Measurements from ENCODE around the gene KRT34. TPM values are rescaled to one million over a fixed set of nuclear protein-coding genes. Genes with fewer than 3 reads are reported as not detected.
A peak's percentile ranks its signal among the peaks of the same experiment; 100 is the strongest.
"Not testable (repeated sequence)": the region's sequence is repeated elsewhere in the genome, so short reads cannot be mapped to it uniquely, and the experiment has no call there.

Gene KRT34
- total and polyA plus RNA-seq, 2 experiments from 2014 or later, result 0.20 TPM; not detected in 1

DNA sequence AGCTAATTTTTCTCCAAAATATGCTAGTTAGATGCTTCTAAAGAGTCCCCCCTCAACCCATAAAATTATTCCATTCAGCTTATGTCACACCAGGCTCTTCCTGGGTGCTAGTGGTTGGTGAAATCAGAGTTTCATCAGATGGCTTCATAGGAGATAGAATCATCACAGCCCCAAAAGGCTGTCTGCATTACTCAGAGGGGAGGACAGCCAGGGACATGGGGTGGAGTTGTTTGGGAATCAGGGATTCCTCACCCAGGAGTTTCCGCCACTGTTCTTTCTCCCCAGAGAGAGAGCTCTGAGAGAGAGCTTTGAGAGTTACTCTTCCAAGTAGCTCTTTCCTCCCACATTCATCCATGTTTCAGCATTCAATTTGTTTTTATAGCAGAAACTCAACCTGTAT, 288 bp upstream of the KRT34 start:
- Histone ChIP-seq H3K9me2 (replicated peaks; ENCODE audit: insufficient read depth) (no peaks in the 10 kb centered on the region), H3K79me2 (no peaks in the 10 kb centered on the region), H3K9me3 (ENCODE audit: low read depth) (no peaks in the 10 kb centered on the region), H3K27ac (no peak overlapping the region), H3K4me2 (no peak overlapping the region), H3K4me3 (no peak overlapping the region), H3K4me1 (ENCODE audit: insufficient read depth) (no peaks in the 10 kb centered on the region), H2AFZ (no peak overlapping the region), H4K20me1 (ENCODE audit: insufficient read depth, poor library complexity, severe bottlenecking) (no peaks in the 10 kb centered on the region), H3K27me3 (no peaks in the 10 kb centered on the region), H3K36me3 (replicated peaks; ENCODE audit: insufficient read depth, low read depth) (no peaks in the 10 kb centered on the region)
- TF ChIP-seq, protein P1, sequence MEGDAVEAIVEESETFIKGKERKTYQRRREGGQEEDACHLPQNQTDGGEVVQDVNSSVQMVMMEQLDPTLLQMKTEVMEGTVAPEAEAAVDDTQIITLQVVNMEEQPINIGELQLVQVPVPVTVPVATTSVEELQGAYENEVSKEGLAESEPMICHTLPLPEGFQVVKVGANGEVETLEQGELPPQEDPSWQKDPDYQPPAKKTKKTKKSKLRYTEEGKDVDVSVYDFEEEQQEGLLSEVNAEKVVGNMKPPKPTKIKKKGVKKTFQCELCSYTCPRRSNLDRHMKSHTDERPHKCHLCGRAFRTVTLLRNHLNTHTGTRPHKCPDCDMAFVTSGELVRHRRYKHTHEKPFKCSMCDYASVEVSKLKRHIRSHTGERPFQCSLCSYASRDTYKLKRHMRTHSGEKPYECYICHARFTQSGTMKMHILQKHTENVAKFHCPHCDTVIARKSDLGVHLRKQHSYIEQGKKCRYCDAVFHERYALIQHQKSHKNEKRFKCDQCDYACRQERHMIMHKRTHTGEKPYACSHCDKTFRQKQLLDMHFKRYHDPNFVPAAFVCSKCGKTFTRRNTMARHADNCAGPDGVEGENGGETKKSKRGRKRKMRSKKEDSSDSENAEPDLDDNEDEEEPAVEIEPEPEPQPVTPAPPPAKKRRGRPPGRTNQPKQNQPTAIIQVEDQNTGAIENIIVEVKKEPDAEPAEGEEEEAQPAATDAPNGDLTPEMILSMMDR (IDR thresholded peaks at IDR 0.05; ENCODE audit: poor library complexity), result no peak
- TF ChIP-seq EZH2phosphoT487 (IDR thresholded peaks at IDR 0.05; ENCODE audit: low read depth, severe bottlenecking, unreplicated experiment), result no peak
- TF ChIP-seq EZH2 (IDR thresholded peaks at IDR 0.05; ENCODE audit: borderline replicate concordance), result no peak
- no peak for DNase-seq (ENCODE audit: low spot score)
- WGBS (ENCODE audit: low lambda C conversion rate, missing lambda C conversion rate), result 96% methylated on average over 1 of the region's 1 CpG

DNA sequence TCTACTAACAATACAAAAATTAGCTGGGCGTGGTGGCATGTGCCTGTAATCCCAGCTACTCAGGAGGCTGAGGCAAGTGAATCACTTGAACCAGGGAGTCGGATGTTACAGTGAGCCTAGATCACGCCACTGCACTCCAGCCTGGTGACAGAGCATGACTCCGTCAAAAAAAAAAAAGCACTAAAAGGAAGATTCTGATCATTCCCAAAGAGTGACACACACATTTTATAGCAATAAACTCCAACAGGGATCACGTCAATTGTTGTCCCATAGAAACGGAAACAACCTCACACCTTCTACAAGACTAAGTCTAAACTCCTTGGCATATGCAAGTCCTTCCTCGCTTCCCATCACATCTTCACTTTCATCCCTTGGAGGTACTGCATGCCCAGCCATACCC, 2.0 kb downstream of the KRT34 start:
- 84% methylated on average over 7 of the region's 7 CpGs for WGBS (ENCODE audit: low lambda C conversion rate, missing lambda C conversion rate)
- not testable (repeated sequence) for H3K4me3 ChIP-seq; H3K27ac ChIP-seq; H3K9me3 ChIP-seq (ENCODE audit: low read depth); H3K4me1 ChIP-seq (ENCODE audit: insufficient read depth); DNase-seq (ENCODE audit: low spot score); H3K79me2 ChIP-seq; H3K36me3 ChIP-seq (replicated peaks; ENCODE audit: insufficient read depth, low read depth); H3K27me3 ChIP-seq; H3K9me2 ChIP-seq (replicated peaks; ENCODE audit: insufficient read depth); H3K4me2 ChIP-seq; H4K20me1 ChIP-seq (ENCODE audit: insufficient read depth, poor library complexity, severe bottlenecking); H2AFZ ChIP-seq

DNA sequence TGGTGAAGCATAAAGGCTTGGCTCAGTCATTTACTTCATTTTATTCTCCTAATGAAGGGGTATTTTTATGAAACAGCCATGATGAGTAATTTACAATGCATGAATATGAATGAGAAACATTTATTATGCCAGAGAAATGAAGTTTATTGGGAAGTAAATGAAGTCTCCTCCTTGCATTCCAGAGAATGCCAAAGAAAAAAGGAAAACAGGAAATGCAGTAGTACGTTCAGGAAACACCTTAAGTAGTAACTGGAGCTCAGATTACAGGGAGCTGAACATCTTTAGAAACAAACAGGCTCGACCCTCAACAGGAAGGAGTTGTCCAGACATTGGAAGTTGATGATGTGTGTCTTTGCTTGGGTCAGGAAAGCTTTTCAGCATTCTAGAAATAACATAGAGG, 4.6 kb downstream of the KRT34 start:
- TF ChIP-seq, protein P1 (IDR thresholded peaks at IDR 0.05; ENCODE audit: poor library complexity), result no peak
- TF ChIP-seq EZH2 (IDR thresholded peaks at IDR 0.05; ENCODE audit: borderline replicate concordance) (no peak), EZH2phosphoT487 (IDR thresholded peaks at IDR 0.05; ENCODE audit: low read depth, severe bottlenecking, unreplicated experiment) (no peak)
- H3K27ac ChIP-seq, result no peak overlapping the region
- no peak overlapping the region for H3K4me2 ChIP-seq
- no peaks in the 10 kb centered on the region for H3K9me3 ChIP-seq (ENCODE audit: low read depth)
- H3K27me3 ChIP-seq, result no peaks in the 10 kb centered on the region
- H3K36me3 ChIP-seq (replicated peaks; ENCODE audit: insufficient read depth, low read depth), result no peaks in the 10 kb centered on the region
- no peak overlapping the region for H3K4me3 ChIP-seq
- H3K9me2 ChIP-seq (replicated peaks; ENCODE audit: insufficient read depth), result no peaks in the 10 kb centered on the region
- peak overlapping the region; percentile 4 for H2AFZ ChIP-seq
- DNase-seq (ENCODE audit: low spot score), result no peak
- H3K4me1 ChIP-seq (ENCODE audit: insufficient read depth), result no peaks in the 10 kb centered on the region
- WGBS (ENCODE audit: low lambda C conversion rate, missing lambda C conversion rate), result 36% methylated on average over 2 of the region's 2 CpGs
- no peaks in the 10 kb centered on the region for H4K20me1 ChIP-seq (ENCODE audit: insufficient read depth, poor library complexity, severe bottlenecking)
- H3K79me2 ChIP-seq, result no peaks in the 10 kb centered on the region

DNA sequence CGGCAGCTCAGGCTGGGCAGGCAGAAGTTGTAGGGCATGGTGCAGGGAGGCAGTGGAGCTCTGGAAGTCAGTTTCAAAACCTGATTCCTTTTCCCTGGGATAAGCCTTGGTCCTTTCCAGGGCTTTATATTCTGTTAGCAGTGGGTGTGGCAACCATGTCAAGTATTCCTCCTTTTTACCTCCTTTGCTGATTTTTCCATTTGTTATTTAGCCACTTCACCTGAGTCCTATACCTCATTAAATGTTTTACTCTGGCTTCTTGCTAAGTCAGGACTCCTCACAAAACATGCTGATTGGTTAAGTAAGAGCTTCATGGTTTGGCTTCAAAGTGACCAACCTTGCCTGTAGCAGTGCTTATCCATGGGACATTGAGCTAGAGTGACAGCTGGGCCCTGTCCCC, 12.4 kb downstream of the KRT34 start, which contains the start of gene KRT33B:
TSS of gene KRT33B (minus strand) at position 101 of the 400 bp plus-strand sequence. CDS start at position 38, 63 bp downstream.
- no peak for TF ChIP-seq EZH2phosphoT487 (IDR thresholded peaks at IDR 0.05; ENCODE audit: low read depth, severe bottlenecking, unreplicated experiment)
- TF ChIP-seq EZH2 (IDR thresholded peaks at IDR 0.05; ENCODE audit: borderline replicate concordance), result no peak
- TF ChIP-seq, protein P1 (IDR thresholded peaks at IDR 0.05; ENCODE audit: poor library complexity), result no peak
- no peaks in the 10 kb centered on the region for H3K79me2 ChIP-seq
- WGBS (ENCODE audit: low lambda C conversion rate, missing lambda C conversion rate), result 100% methylated on average over 1 of the region's 1 CpG
- no peaks in the 10 kb centered on the region for H3K4me1 ChIP-seq (ENCODE audit: insufficient read depth)
- H3K4me3 ChIP-seq, result no peak within 1 kb of the TSS
- no peaks in the 10 kb centered on the region for H3K9me2 ChIP-seq (replicated peaks; ENCODE audit: insufficient read depth)
- no peak for DNase-seq (ENCODE audit: low spot score)
- H3K36me3 ChIP-seq (replicated peaks; ENCODE audit: insufficient read depth, low read depth), result no peaks in the 10 kb centered on the region
- H3K27ac ChIP-seq, result no peak within 1 kb of the TSS
- no peaks in the 10 kb centered on the region for H4K20me1 ChIP-seq (ENCODE audit: insufficient read depth, poor library complexity, severe bottlenecking)
- no peaks in the 10 kb centered on the region for H3K27me3 ChIP-seq
- H3K4me2 ChIP-seq, result no peak within 1 kb of the TSS
- no peaks in the 10 kb centered on the region for H3K9me3 ChIP-seq (ENCODE audit: low read depth)
- no peak within 1 kb of the TSS for H2AFZ ChIP-seq

Data from hepatocyte (in vitro differentiated cells).